DMS79 treated with DMSO at 0.1 percent for 48 hours (cell line): ENCODE data around the gene MYL7.
"Not testable (repeated sequence)": the region's sequence is repeated elsewhere in the genome, so short reads cannot be mapped to it uniquely, and the experiment has no call there.

Experiments used
- DNase-seq: peaks from one replicate; lab custom pipeline; 2025; lab: John Stamatoyannopoulos, UW

The MYL7 gene

DNA sequence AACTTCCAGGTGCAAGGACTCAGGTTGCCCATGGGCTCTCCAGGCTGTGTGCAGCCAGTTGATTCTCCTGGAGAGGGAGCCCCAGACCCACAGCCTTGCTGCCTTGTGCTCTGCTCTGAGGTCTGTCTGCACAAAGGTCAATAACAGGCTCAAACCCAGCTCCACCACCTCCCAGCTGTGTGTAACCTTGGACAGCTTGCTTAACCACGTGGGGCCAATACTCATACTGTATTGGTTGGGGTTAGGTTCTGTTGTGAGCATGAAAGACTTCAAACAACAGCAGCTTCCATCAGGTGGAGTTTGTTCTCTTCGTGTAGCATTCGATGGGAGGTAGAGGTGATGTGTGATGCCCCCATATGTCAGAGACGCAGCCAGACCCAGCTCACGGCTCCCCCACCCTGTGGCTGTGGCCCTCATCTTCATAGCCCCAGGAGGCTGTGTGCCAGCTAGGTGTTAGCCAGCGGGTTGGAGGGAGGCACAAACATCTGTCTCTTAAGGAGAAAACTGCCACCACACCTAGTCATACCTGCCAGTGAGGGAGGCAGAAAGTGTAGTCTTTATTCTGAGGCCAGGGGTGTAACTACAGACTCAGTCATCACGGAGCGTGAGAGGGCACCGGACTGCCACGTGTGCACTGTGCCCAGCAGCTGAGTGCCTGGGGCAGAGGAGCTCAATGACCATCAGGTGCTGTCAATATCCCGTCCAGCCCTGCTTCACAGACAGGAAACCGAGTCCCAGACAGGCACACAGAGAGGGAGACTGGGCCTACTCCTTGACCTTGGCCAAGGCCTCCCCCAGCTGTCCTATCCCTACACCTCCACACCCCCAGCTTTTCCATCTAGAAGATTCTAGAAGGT is 9.7 kb downstream of the MYL7 start:
- DNase-seq = peak; percentile 22

- no peak for DNase-seq
Observed at GRCh38 chr7:44128721-44129582, 12.2 kb downstream of the MYL7 start.

DNA sequence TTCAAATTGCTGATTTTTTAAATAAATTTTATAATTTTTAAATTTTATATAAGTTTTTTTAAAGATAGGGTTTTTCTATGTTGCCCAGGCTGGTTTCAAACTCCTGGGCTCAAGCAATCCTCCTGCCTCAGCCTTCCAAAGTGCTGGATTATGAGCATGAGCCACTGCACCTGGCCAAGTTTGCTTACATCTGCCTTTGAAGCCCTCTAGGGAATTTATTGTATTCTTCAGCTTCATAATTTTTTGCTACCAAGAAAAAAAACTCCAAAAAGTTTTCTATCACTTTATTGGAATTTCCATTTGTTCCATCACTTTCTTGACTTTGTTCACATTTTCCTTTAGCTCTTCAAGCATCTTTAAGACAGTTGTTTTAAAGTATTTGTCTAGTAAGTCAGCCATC is 14.0 kb downstream of the MYL7 start:
- DNase-seq = no peak

DNA sequence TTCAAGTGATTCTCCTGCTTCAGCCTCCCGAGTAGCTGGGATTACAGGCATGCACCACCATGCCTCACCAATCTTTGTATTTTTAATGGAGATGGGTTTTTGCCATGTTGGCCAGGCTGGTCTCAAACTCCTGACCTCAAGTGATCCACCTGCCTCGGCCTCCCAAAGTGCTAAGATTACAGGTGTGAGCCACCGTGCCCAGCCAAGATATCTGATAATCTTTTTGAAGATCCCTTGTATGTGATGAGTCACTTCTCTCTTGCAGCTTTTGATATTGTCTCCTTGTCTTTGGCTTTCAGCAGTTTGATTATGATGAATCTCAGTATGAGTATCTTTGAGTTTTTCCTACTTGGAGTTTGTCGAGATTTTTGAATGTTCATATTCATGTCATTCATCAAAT is 14.6 kb downstream of the MYL7 start:
- DNase-seq = not testable (repeated sequence)

GRCh38 chr7:44124822-44125202 is 16.3 kb downstream of the MYL7 start:
- DNase-seq = no peak

DNA sequence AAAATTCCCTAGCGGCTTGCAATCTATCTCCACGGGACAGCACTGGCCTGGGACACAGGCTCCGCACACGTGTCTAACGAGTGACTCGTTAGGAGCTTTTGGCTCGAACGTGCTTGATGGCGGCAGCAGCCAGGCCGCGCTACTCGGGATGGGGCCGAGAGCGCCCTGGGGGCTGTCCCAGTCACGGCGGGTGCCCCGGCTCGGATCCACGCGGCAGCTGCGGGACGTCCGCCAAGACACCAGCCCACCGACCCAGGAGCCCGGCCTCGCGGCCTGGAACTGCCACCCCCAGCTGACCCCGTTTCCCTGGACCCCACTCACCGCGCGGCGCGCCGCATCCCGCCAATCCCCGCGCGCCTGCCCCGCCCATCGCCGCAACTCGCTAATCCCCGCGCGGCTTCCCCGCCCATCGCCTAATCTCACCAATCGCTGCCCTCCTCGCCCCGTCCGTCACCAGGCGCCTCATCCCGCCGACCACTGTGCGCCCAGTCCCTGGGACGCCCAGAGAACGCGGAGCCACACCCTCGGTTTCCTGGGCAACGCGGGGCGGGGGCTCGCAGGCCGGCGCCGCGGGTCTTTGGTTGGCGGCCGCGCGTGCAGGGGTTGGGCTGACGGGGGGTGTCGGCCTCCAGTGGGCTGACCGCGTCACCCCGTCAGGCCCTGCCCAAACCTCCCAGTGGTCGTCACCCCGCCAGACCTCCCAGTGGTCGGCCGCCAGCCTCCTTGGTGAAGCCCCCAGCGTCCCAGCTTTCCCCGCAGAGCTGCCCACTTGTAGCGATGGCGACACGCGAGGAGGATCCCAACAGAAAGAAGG is 17.7 kb downstream of the MYL7 start, which contains the start of gene POLD2:
TSS of gene POLD2 (minus strand) at position 359 of the 814 bp plus-strand sequence. CDS start 1,495 bp downstream, outside the sequence.
- peak; percentile 99 for DNase-seq

DNA sequence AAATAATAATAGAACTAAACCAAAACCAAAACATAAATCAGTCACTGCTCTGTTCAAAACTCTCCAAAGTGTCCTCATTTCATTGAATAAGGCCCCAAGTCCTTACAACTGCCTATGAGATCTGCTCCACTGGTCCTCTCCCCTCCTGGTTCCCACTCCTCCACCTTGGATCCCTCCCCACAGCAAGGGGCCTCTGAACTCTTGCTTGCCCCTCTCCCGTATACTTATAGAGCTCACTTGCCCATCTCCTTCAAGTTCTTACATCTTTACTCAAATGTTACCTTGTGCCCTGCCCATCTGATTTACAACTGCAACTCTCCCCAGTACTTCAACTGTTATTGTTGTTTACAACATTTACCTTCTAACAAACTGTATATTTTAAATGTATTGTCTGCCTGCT is 18.6 kb downstream of the MYL7 start:
- DNase-seq = peak; percentile 10

DNA sequence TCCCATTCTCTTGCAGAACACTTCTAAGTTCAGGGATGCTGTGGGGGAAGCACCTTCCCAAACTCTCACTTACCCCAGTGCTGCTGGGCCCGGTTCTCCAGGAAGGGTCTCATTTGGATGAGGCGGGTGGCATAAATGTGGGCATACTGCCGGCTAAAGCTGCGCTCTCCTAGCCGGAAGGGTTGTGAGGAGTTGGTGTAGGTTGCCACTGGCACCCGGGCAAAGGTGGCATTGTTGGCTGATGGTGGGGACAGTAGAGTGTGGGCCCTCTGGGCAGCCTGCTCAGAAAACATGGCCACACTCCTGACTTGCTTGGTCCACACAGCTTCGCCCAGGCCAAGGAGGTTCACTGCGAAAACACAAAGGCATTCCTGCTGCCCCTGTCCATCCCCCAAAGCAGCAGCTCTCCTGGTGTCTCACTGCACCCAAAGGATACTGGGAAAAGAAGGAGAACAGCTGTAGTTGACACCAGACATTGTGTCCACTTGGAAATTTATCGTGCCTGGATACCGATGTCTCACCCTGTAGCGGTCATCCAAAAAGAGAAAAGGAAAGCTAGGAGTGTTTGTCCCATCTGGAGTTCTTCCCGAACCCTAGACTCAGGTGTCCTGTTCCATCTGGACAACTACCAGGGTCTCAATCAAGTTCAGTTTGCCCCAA is 19.2 kb downstream of the MYL7 start:
- DNase-seq = no peak

DNA sequence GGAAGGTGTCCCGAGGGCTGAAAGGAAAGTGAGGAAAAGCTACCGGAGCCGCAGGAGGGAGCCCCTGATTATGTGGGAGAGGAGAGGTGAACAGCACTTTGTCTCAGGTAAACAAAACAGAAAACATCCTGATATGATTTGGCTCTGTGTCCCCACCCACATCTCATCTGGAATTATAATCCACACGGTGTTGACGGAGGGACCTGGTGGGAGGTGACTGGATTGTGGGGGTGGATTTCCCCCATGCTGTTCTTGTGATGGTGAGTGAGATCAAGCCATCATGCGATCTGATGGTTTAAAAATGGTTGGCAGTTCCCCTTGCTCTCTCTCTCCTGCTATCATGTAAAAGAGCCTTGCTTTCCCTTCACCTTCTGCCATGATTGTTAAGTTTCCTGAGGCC is 20.7 kb downstream of the MYL7 start:
- no peak for DNase-seq

DNA sequence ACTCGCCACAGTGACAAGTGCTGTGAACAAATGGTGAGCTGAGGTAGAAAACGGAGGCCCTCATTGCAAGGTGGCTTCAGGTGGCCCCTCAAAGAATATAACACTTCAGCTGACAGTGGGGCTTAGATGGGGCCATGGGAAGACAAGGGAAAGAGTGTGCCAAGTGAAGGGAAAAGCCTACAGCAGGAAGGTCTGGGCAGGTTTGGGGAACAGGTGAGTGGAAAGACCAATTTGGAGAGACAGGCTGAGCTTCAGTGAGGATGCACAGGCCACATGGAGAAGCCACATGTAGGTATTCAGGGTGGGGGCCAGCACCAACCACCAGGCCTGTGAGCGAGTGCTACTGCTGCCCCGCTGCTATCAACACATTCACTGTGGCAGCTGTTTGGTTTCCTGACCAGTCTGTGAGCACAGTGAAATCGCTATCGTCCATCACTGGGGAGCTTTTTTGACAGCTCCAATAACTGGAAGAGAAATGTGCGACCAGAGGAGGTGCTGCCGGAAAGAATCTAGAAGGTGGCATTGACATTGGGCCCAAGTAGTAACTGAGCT is 21.2 kb downstream of the MYL7 start:
- DNase-seq = no peak

GRCh38 chr7:44117801-44118429 is 23.2 kb downstream of the MYL7 start:
- no peak for DNase-seq

DNA sequence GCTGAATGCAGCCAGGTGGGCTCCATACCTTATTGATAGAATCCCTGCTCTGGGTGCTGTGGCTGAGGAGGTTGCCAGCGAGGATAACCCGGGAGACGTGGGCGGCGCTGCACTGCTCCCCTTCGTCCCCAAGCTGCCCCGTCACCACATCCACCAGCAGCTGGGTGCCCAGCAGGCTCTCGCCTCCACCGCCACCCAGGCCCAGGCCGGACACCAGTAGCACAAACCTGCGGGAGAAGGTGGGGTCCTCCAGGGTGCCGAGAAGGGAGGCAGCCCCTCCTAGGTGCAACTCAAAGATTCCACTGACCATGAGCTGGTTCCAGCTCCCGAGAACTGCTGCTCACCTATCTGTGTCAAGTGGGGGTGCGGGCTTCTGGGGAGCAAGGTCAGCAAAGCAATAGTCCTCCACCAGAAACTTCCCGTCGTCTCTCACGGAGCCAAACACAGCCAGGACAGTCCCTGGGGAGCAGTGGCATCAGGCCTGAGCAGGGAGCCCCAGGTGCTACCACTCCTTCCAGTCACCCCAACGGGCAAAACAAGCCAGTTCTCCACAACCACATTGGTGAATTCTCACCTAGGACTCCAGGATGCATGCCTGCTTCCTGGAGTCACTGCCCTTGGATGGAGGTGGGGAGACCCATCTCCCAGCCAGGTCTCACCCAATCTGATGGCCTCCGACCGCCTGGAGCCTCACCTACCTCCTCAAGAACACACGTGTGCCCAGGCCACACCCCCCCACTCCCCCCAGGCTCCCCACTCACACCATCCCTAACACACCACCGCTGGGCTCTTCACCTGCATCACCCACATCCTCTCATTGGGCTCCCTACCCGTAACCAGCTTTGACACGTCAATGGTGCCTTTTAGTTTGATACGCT is 24.1 kb downstream of the MYL7 start:
- no peak for DNase-seq

GRCh38 chr7:44116087-44116788 is 24.9 kb downstream of the MYL7 start:
- DNase-seq = no peak

DNA sequence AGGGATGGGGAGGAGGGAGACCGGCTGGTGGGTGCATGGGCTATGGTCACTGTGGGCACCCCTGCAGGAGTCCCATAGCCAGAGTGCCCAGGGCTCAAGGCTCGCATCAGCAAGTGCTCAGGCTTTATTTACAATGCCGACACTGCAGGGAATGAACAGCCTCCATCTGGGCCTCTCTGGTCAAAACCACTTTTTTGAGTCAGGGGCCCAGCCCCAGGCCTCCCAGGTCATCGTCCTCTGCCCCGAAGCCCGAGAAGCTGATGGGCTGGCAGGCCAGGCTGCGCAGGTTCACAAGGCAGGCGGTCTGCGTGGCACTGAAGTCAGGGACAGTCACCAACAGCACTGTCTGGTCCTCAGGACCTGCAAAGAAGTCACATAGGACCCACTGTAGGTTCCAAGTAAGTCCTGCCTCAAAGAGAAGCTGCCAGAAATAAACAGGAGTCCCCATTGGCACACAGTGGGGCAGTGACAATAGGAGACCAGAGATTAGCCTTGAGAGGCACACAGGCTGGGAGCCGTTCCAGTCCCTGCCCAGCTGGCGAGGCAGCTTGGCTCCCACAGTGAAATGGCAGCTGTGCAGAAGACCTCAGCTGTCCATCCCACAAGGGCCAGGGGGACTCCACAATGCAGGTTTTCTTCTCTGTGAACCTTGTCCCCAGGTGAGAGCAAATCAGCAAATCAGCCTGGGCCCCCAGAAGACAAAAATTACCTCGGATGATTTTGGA is 26.4 kb downstream of the MYL7 start:
- DNase-seq = no peak

GRCh38 chr7:44113764-44114354 is 27.3 kb downstream of the MYL7 start:
- DNase-seq = no peak

DNA sequence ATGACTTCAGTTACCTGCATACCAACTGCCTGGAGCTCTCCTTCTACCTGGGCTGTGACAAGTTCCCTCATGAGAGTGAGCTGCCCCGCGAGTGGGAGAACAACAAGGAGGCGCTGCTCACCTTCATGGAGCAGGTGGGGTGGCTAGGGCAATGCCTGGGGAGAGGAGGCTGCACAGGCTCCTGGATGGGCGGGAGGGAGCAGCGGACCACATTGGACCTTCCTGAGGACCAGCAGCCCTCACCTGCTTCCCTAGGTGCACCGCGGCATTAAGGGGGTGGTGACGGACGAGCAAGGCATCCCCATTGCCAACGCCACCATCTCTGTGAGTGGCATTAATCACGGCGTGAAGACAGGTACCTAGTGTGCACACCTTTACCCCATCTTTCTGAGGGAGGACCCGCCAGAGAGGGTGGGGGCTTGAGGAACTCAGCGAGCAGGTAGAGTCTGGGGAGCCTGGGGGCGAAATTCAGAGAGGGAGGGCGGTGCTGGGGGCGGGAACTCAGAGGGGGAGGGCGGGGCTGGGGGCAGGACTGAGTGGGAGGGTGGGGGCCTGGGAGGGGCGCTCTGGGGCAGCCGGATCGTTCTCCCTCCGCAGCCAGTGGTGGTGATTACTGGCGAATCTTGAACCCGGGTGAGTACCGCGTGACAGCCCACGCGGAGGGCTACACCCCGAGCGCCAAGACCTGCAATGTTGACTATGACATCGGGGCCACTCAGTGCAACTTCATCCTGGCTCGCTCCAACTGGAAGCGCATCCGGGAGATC is 28.0 kb downstream of the MYL7 start:
- no peak for DNase-seq
